Eye (tissue), 1 donor: ENCODE data around the gene ROBO3.

Experiments
- DNase-seq: peaks from one replicate; pipeline ENCODE4 v3.0.0-alpha.2; 2015

ROBO3 gene

GRCh38 chr11:124928942-124929665 is 63.9 kb downstream of the ROBO3 start:
- DNase-seq: no peak

GRCh38 chr11:124930799-124931198 is 65.6 kb downstream of the ROBO3 start:
- DNase-seq: no peak
